Glomerular visceral epithelial cell (primary cell): ENCODE results near the gene DLD.

Source experiments
- DNase-seq: peaks from one replicate; pipeline ENCODE4 v3.0.0-alpha.2; 2016; ENCODE audit errors: extremely low spot score

DLD gene

DNA sequence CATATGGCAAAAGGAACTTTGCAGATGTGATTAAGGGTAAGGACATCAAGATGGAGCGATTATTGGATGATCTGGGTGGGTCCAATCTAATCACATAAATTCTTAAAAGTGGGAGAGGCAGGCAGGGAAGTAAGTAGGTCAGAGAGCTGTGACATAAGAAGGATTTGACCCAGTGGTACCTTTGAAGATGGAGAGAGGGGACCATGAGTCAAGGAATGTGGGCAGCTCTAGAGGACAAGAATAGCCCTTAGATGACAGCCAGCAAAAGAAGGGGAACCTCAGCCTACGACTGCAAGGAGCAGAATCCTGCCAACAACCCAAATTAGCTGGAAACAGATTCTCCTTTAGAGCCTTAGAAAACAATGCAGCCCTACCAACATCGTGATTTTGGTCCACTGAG lies 77.5 kb downstream of the DLD start:
- DNase-seq: no peak

DNA sequence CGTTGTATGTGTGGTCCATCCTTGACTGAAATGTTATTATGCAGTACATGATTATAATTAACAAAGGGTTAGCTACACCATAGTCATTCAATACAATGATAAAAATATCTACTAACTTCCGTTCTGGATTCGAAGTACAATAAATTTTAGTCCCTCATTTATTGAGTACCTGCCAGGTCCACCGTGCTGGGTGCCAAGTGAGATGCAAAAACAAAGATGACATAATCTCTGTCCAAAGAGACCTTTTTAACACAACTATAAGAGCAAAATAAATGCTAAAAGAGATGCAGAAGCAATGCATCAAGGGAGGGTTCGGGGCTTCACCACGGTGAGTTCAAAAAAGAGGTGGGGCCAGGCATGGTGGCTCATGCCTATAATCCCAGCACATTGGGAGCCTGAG lies 78.9 kb downstream of the DLD start:
- DNase-seq: no peak
